WI38 (cell line): ENCODE results near the gene ZNF776.
A peak's percentile ranks its signal among the peaks of the same experiment; 100 is the strongest.
"Not testable (repeated sequence)": the region's sequence is repeated elsewhere in the genome, so short reads cannot be mapped to it uniquely, and the experiment has no call there.

Experiments used
- H3K4me3 ChIP-seq: 2 replicates; pipeline ENCODE4 v1.5.1; 2011; ENCODE audit warnings: low read depth, mild to moderate bottlenecking, control low read depth, low read length
- TF ChIP-seq, protein P1 (sequence below): IDR thresholded peaks from 2 replicates; pipeline ENCODE4 v1.5.1; 2012; ENCODE audit warnings: low read depth, mild to moderate bottlenecking, control low read depth, low read length

ZNF776 gene

GRCh38 chr19:57719901-57720519 is 26.6 kb upstream of the ZNF776 start:
- TF ChIP-seq, protein P1, sequence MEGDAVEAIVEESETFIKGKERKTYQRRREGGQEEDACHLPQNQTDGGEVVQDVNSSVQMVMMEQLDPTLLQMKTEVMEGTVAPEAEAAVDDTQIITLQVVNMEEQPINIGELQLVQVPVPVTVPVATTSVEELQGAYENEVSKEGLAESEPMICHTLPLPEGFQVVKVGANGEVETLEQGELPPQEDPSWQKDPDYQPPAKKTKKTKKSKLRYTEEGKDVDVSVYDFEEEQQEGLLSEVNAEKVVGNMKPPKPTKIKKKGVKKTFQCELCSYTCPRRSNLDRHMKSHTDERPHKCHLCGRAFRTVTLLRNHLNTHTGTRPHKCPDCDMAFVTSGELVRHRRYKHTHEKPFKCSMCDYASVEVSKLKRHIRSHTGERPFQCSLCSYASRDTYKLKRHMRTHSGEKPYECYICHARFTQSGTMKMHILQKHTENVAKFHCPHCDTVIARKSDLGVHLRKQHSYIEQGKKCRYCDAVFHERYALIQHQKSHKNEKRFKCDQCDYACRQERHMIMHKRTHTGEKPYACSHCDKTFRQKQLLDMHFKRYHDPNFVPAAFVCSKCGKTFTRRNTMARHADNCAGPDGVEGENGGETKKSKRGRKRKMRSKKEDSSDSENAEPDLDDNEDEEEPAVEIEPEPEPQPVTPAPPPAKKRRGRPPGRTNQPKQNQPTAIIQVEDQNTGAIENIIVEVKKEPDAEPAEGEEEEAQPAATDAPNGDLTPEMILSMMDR: no peak
- H3K4me3 ChIP-seq: no peak overlapping the region

DNA sequence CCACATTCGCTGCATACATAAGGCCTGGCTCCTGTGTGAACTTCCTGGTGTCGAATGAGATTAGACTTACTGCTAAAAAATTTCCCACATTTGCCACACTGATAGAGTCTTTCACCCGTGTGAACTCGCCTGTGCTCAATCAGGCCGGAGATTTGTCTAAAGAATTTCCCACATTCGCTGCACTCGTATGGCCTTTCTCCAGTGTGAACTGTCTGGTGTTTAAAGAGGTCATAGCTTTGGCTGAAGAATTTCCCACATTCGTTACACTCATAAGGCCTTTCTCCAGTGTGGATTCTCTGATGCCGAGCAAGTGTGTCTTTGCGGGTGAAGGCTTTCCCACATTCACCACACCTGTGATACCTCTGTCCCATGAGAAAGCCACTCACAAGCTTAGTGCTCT is 25.7 kb upstream of the ZNF776 start:
- no peak overlapping the region for H3K4me3 ChIP-seq
- TF ChIP-seq, protein P1: no peak

GRCh38 chr19:57738320-57738719 is 8.3 kb upstream of the ZNF776 start:
- not testable (repeated sequence) for H3K4me3 ChIP-seq
- TF ChIP-seq, protein P1: peak; percentile 46

DNA sequence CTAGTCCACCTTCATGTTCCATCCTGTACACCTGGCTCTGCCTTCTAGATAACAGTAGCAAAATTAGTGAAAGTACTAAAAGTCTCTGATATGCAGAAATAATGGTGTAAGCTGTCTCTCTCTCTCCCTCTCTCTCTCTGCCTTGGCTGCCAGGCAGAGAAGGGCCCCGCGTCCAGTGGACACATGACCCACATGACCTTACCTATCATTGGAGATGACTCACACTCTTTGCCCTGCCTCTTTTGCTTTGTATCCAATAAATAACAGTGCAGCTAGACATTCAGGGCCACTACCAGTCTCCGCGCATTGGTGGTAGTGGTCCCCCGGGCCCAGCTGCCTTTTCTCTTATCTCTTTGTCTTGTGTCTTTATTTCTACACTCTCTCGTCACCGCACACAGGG is 7.8 kb upstream of the ZNF776 start:
- H3K4me3 ChIP-seq: not testable (repeated sequence)

- TF ChIP-seq, protein P1: no peak
- H3K4me3 ChIP-seq: peak overlapping the region; percentile 83
Observed at GRCh38 chr19:57747472-57747807, 825 bp downstream of the ZNF776 start.

GRCh38 chr19:57748029-57748428 is 1.4 kb downstream of the ZNF776 start:
- peak overlapping the region; percentile 83 for H3K4me3 ChIP-seq
- TF ChIP-seq, protein P1: no peak

- TF ChIP-seq, protein P1: no peak
Observed at GRCh38 chr19:57754091-57754673, 7.6 kb downstream of the ZNF776 start.

GRCh38 chr19:57755031-57755430 is 8.4 kb downstream of the ZNF776 start:
- H3K4me3 ChIP-seq: no peak overlapping the region
- TF ChIP-seq, protein P1: no peak

More at GRCh38 chr19:57754091-57754673, 7.6 kb downstream of the ZNF776 start:
- H3K4me3 ChIP-seq: no peak overlapping the region
